SK-N-SH treated with all-trans-retinoic acid at 6 μM for 48 hours (cell line): Measurements from ENCODE around the gene ILRUN.

Experiments
- BACH2 ChIP-seq: fragments of 250-450 bp; sonication (Bioruptor Pico); IDR thresholded peaks from 2 replicates; pipeline ENCODE4 v1.9.0; 2021; ENCODE audit warnings: mild to moderate bottlenecking, borderline replicate concordance
- CSDC2 ChIP-seq: fragments of 250-450 bp; sonication (Bioruptor Pico); IDR thresholded peaks from 2 replicates; pipeline ENCODE4 v1.5.0; 2020; ENCODE audit warnings: mild to moderate bottlenecking, moderate library complexity
- ISL1 ChIP-seq: fragments of 250-450 bp; sonication (Bioruptor Pico); IDR thresholded peaks from 2 replicates; pipeline ENCODE4 v2.1.2; 2022; ENCODE audit warnings: mild to moderate bottlenecking, moderate library complexity
- OSR1 ChIP-seq: fragments of 250-450 bp; sonication (Bioruptor Pico); IDR thresholded peaks from 2 replicates; pipeline ENCODE4 v1.8.0; 2022; ENCODE audit warnings: moderate library complexity, mild to moderate bottlenecking, inconsistent platforms
- POU6F1 ChIP-seq: fragments of 250-450 bp; sonication (Bioruptor Pico); IDR thresholded peaks from 2 replicates; pipeline ENCODE4 v1.8.0; 2021; ENCODE audit warnings: low read depth, mild to moderate bottlenecking, moderate library complexity, borderline replicate concordance
- PPARA ChIP-seq: fragments of 250-450 bp; sonication (Bioruptor Pico); IDR thresholded peaks from 2 replicates; pipeline ENCODE4 v1.5.0; 2020; ENCODE audit warnings: mild to moderate bottlenecking, borderline replicate concordance
- RARB ChIP-seq: fragments of 250-450 bp; sonication (Bioruptor Pico); IDR thresholded peaks from 2 replicates; pipeline ENCODE4 v1.8.0; 2021; ENCODE audit warnings: mild to moderate bottlenecking, moderate library complexity
- TOX ChIP-seq: fragments of 250-450 bp; sonication (Bioruptor Pico); IDR thresholded peaks from 2 replicates; pipeline ENCODE4 v1.8.0; 2021; ENCODE audit warnings: mild to moderate bottlenecking, moderate library complexity, borderline replicate concordance
- ZFP3 ChIP-seq: fragments of 250-450 bp; sonication (Bioruptor Pico); IDR thresholded peaks from 2 replicates; pipeline ENCODE4 v1.5.0; 2020; ENCODE audit warnings: mild to moderate bottlenecking, moderate library complexity
- ZFP30 ChIP-seq: fragments of 450-650 bp; formaldehyde crosslinking; IDR thresholded peaks from 2 replicates; pipeline ENCODE4 v1.5.0; 2022; ENCODE audit warnings: mild to moderate bottlenecking, moderate library complexity
- ZNF8 ChIP-seq: fragments of 450-650 bp; formaldehyde crosslinking; IDR thresholded peaks from 2 replicates; pipeline ENCODE4 v1.5.0; 2020; ENCODE audit warnings: mild to moderate bottlenecking, moderate library complexity
- TF ChIP-seq, protein P1 (sequence below): fragments of 250-450 bp; sonication (Bioruptor Pico); IDR thresholded peaks from 2 replicates; pipeline ENCODE4 v1.5.0; 2020; ENCODE audit warnings: mild to moderate bottlenecking, moderate library complexity
- TF ChIP-seq, protein P2 (sequence below): fragments of 250-450 bp; sonication (Bioruptor Pico); IDR thresholded peaks from 2 replicates; pipeline ENCODE4 v1.5.1; 2020; ENCODE audit warnings: low read depth, mild to moderate bottlenecking, moderate library complexity
- TF ChIP-seq, protein P3 (sequence below): fragments of 250-450 bp; sonication (Bioruptor Pico); IDR thresholded peaks from 2 replicates; pipeline ENCODE4 v1.8.0; 2020; ENCODE audit warnings: mild to moderate bottlenecking, moderate library complexity, borderline replicate concordance

- no peak for TF ChIP-seq POU6F1
- TF ChIP-seq ZFP3 (CRISPR knock-in tag) = no peak
- TF ChIP-seq CSDC2 (CRISPR knock-in tag) = no peak
- TF ChIP-seq, protein P1, sequence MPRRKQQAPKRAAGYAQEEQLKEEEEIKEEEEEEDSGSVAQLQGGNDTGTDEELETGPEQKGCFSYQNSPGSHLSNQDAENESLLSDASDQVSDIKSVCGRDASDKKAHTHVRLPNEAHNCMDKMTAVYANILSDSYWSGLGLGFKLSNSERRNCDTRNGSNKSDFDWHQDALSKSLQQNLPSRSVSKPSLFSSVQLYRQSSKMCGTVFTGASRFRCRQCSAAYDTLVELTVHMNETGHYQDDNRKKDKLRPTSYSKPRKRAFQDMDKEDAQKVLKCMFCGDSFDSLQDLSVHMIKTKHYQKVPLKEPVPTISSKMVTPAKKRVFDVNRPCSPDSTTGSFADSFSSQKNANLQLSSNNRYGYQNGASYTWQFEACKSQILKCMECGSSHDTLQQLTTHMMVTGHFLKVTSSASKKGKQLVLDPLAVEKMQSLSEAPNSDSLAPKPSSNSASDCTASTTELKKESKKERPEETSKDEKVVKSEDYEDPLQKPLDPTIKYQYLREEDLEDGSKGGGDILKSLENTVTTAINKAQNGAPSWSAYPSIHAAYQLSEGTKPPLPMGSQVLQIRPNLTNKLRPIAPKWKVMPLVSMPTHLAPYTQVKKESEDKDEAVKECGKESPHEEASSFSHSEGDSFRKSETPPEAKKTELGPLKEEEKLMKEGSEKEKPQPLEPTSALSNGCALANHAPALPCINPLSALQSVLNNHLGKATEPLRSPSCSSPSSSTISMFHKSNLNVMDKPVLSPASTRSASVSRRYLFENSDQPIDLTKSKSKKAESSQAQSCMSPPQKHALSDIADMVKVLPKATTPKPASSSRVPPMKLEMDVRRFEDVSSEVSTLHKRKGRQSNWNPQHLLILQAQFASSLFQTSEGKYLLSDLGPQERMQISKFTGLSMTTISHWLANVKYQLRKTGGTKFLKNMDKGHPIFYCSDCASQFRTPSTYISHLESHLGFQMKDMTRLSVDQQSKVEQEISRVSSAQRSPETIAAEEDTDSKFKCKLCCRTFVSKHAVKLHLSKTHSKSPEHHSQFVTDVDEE = no peak
- no peak for TF ChIP-seq BACH2 (CRISPR knock-in tag)
- TF ChIP-seq ZFP30 = no peak
- no peak for TF ChIP-seq ISL1 (CRISPR knock-in tag)
- no peak for TF ChIP-seq TOX (CRISPR knock-in tag)
- TF ChIP-seq PPARA (CRISPR knock-in tag) = no peak
- TF ChIP-seq RARB (CRISPR knock-in tag) = no peak
- TF ChIP-seq, protein P2, sequence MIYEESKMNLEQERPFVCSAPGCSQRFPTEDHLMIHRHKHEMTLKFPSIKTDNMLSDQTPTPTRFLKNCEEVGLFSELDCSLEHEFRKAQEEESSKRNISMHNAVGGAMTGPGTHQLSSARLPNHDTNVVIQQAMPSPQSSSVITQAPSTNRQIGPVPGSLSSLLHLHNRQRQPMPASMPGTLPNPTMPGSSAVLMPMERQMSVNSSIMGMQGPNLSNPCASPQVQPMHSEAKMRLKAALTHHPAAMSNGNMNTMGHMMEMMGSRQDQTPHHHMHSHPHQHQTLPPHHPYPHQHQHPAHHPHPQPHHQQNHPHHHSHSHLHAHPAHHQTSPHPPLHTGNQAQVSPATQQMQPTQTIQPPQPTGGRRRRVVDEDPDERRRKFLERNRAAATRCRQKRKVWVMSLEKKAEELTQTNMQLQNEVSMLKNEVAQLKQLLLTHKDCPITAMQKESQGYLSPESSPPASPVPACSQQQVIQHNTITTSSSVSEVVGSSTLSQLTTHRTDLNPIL = no peak
- TF ChIP-seq, protein P3, sequence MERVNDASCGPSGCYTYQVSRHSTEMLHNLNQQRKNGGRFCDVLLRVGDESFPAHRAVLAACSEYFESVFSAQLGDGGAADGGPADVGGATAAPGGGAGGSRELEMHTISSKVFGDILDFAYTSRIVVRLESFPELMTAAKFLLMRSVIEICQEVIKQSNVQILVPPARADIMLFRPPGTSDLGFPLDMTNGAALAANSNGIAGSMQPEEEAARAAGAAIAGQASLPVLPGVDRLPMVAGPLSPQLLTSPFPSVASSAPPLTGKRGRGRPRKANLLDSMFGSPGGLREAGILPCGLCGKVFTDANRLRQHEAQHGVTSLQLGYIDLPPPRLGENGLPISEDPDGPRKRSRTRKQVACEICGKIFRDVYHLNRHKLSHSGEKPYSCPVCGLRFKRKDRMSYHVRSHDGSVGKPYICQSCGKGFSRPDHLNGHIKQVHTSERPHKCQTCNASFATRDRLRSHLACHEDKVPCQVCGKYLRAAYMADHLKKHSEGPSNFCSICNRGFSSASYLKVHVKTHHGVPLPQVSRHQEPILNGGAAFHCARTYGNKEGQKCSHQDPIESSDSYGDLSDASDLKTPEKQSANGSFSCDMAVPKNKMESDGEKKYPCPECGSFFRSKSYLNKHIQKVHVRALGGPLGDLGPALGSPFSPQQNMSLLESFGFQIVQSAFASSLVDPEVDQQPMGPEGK = no peak
- no peak for TF ChIP-seq ZNF8
- TF ChIP-seq OSR1 (CRISPR knock-in tag) = no peak
These were observed 42.4 kb downstream of the ILRUN start for GRCh38 chr6:34654061-34654710.
